Uterus (tissue), 4 donors: Measurements from ENCODE around the gene PSD. TPM values are rescaled to one million over a fixed set of nuclear protein-coding genes. Genes with fewer than 3 reads are reported as not detected.

Experiments used
- DNase-seq, 2 donors: peaks; one replicate each; pipeline ENCODE4 v3.0.0-alpha.2; 2019 to 2020
- H3K27ac ChIP-seq, 2 donors: fragments of 200-600 bp; sonication (generic); 1 replicate in 1 of 2; 2 replicates in 1 of 2; pipeline ENCODE4 v1.5.1; 2016 to 2018
- H3K27me3 ChIP-seq, 2 donors: fragments of 200-600 bp; sonication (generic); one replicate each; pipeline ENCODE4 v1.5.1; 2018 to 2019; ENCODE audit warnings: control low read depth in 1 of 2
- H3K36me3 ChIP-seq, 2 donors: fragments of 200-600 bp; sonication (generic); one replicate each; pipeline ENCODE4 v1.5.1; 2019; ENCODE audit warnings: control low read depth in 1 of 2
- H3K4me1 ChIP-seq, 2 donors: fragments of 200-600 bp; sonication (generic); one replicate each; pipeline ENCODE4 v1.5.1; 2018 to 2019; ENCODE audit warnings: control low read depth in 1 of 2
- H3K4me3 ChIP-seq, 2 donors: fragments of 200-600 bp; sonication (generic); 1 replicate in 1 of 2; 2 replicates in 1 of 2; pipeline ENCODE4 v1.5.1; 2018 to 2019; ENCODE audit warnings: mild to moderate bottlenecking in 1 of 2
- H3K9me3 ChIP-seq, 2 donors: fragments of 200-600 bp; sonication (generic); one replicate each; pipeline ENCODE4 v1.5.1; 2019; ENCODE audit warnings: control low read depth in 1 of 2
- CTCF ChIP-seq, 4 experiments: fragments of 200-600 bp in 2 of 4; fragments of 450-650 bp in 2 of 4; sonication (generic) in 2 of 4; IDR thresholded peaks; one replicate each; pipeline ENCODE4 v1.5.1; 2016 to 2019; ENCODE audit warnings: antibody characterized with exemption in 4 of 4, mild to moderate bottlenecking in 2 of 4, moderate library complexity in 1 of 4
- POLR2A ChIP-seq, 2 donors: fragments of 450-650 bp; IDR thresholded peaks; one replicate each; pipeline ENCODE4 v1.6.1; 2016; ENCODE audit warnings: antibody characterized with exemption in 2 of 2, mild to moderate bottlenecking in 1 of 2, moderate library complexity in 1 of 2
- intact Hi-C: fragments of 100-400 bp; cut with DNase I; formaldehyde crosslinking; loops from one replicate; pipeline ENCODE4 v1.15.1; 2023; ENCODE audit warnings: low total_unique reads
- total RNA-seq, 4 donors: library from RNA; depleted of rRNA in 3 of 4; stranded (reverse); fragments of >200 nt in 3 of 4; gene quantifications; one replicate each; pipeline versions ENCODE4 v1.1.0 to v1.2.4, GENCODE V29; 2014 to 2023
- donor health status: DM: yes; HTN: yes; CAD: no.

The PSD gene
- total RNA-seq, 4 donors from 2014 or later: 31.3 to 114 (median 37.3) TPM; not detected in 1

GRCh38 chr10:102421757-102422512, 3.4 kb upstream of the PSD start:
- peak overlapping the region; percentile 92 for H3K27ac ChIP-seq
- no peak for TF ChIP-seq CTCF (IDR thresholded peaks at IDR 0.05)
- no peak for TF ChIP-seq POLR2A (IDR thresholded peaks at IDR 0.05)
- peaks cover 0 to 11% of the 10 kb centered on the region in 2 donors for H3K4me1 ChIP-seq
- H3K4me3 ChIP-seq: peak overlapping the region; percentile 79 to 92
- no peak for DNase-seq
- intact Hi-C loops: no loop called here
- H3K27me3 ChIP-seq: peaks cover 0 to 8% of the 10 kb centered on the region in 2 donors
- no peaks in the 10 kb centered on the region for H3K9me3 ChIP-seq
- H3K36me3 ChIP-seq: no peaks in the 10 kb centered on the region

GRCh38 chr10:102421507-102421756, 2.8 kb upstream of the PSD start:
- Histone ChIP-seq H3K4me3 (peak overlapping the region; percentile 79 to 92), H3K27me3 (peaks cover 0 to 8% of the 10 kb centered on the region in 2 donors), H3K36me3 (no peaks in the 10 kb centered on the region), H3K4me1 (peaks cover 0 to 11% of the 10 kb centered on the region in 2 donors), H3K9me3 (no peaks in the 10 kb centered on the region), H3K27ac (peak overlapping the region; percentile 92)
- DNase-seq: no peak
- TF ChIP-seq CTCF (IDR thresholded peaks at IDR 0.05) (no peak), POLR2A (IDR thresholded peaks at IDR 0.05) (no peak)
- intact Hi-C loops: no loop called here

- intact Hi-C loops: no loop called here
- Histone ChIP-seq H3K4me1 (peaks cover 0 to 11% of the 10 kb centered on the region in 2 donors), H3K36me3 (no peaks in the 10 kb centered on the region), H3K9me3 (no peaks in the 10 kb centered on the region), H3K27me3 (peaks cover 0 to 8% of the 10 kb centered on the region in 2 donors), H3K4me3 (peak within 1 kb of the TSS; percentile 79 to 92), H3K27ac (peak within 1 kb of the TSS; percentile 92)
- TF ChIP-seq POLR2A (IDR thresholded peaks at IDR 0.05) (peak; percentile 21 to 25), CTCF (IDR thresholded peaks at IDR 0.05) (peak in 1 of 4 experiments; percentile 63)
- DNase-seq: peak; percentile 95 to 98
Measured at GRCh38 chr10:102420714-102421506, 2.3 kb upstream of the PSD start, which contains the start of gene FBXL15. Gene FBXL15, plus strand, starts transcription at chr10:102420836. Its CDS starts 294 bp downstream, at chr10:102421130.

GRCh38 chr10:102420181-102420713, 1.7 kb upstream of the PSD start:
- peak overlapping the region; percentile 92 for H3K27ac ChIP-seq
- no peaks in the 10 kb centered on the region for H3K36me3 ChIP-seq
- H3K27me3 ChIP-seq: peaks cover 0 to 15% of the 10 kb centered on the region in 2 donors
- TF ChIP-seq POLR2A (IDR thresholded peaks at IDR 0.05) (no peak), CTCF (IDR thresholded peaks at IDR 0.05) (no peak)
- peak overlapping the region; percentile 79 to 92 for H3K4me3 ChIP-seq
- intact Hi-C loops: no loop called here
- no peak for DNase-seq
- H3K9me3 ChIP-seq: no peaks in the 10 kb centered on the region
- peaks cover 0 to 11% of the 10 kb centered on the region in 2 donors for H3K4me1 ChIP-seq
